K562 (cell line): ENCODE results near the gene TTLL3.

ENCODE experiments used
- CCNT2 ChIP-seq: IDR thresholded peaks from 2 replicates; pipeline ENCODE4 v1.6.1; 2011; ENCODE audit warnings: borderline replicate concordance, low read depth, mild to moderate bottlenecking, moderate library complexity, mixed read lengths, low read length; ENCODE audit not compliant: insufficient read length; ENCODE audit errors: extremely low read depth
- HDAC2 ChIP-seq: fragments of 450-650 bp; IDR thresholded peaks from 2 replicates; pipeline ENCODE4 v1.6.1; 2016; ENCODE audit warnings: mild to moderate bottlenecking
- HMG20A ChIP-seq: fragments of 450-650 bp; formaldehyde crosslinking; conservative IDR thresholded peaks from 2 replicates; pipeline ENCODE4 v1.4.0; 2020; ENCODE audit warnings: mild to moderate bottlenecking, mixed read lengths
- SREBF1 ChIP-seq: fragments of 150-350 bp; IDR thresholded peaks from 2 replicates; pipeline ENCODE4 v1.6.1; 2014; ENCODE audit warnings: antibody characterized with exemption, low read depth, low read length, borderline replicate concordance
- TFAP4 ChIP-seq: sonication (generic); formaldehyde crosslinking; IDR thresholded peaks from 2 replicates; pipeline ENCODE4 v1.8.0; 2022; ENCODE audit warnings: missing genetic modification reagents, mild to moderate bottlenecking, moderate library complexity, borderline replicate concordance
- ZNF354B ChIP-seq: fragments of 250-450 bp; sonication (Bioruptor Pico); IDR thresholded peaks from 2 replicates; pipeline ENCODE4 v1.4.0; 2020
- ZNF445 ChIP-seq: fragments of 250-450 bp; sonication (Bioruptor Pico); IDR thresholded peaks from 2 replicates; pipeline ENCODE4 v1.4.0; 2020; ENCODE audit warnings: low read depth, mild to moderate bottlenecking, moderate library complexity
- TF ChIP-seq, protein P1 (sequence below): fragments of 450-650 bp; IDR thresholded peaks from 2 replicates; pipeline ENCODE4 v1.6.1; 2016; ENCODE audit warnings: mild to moderate bottlenecking, moderate library complexity

- TF ChIP-seq TFAP4 (CRISPR knock-in tag) (peak; percentile 86), HDAC2 (no peak), HMG20A (CRISPR knock-in tag) (no peak), ZNF354B (CRISPR knock-in tag) (no peak), SREBF1 (no peak), ZNF445 (CRISPR knock-in tag) (no peak), CCNT2 (no peak)
- TF ChIP-seq, protein P1, sequence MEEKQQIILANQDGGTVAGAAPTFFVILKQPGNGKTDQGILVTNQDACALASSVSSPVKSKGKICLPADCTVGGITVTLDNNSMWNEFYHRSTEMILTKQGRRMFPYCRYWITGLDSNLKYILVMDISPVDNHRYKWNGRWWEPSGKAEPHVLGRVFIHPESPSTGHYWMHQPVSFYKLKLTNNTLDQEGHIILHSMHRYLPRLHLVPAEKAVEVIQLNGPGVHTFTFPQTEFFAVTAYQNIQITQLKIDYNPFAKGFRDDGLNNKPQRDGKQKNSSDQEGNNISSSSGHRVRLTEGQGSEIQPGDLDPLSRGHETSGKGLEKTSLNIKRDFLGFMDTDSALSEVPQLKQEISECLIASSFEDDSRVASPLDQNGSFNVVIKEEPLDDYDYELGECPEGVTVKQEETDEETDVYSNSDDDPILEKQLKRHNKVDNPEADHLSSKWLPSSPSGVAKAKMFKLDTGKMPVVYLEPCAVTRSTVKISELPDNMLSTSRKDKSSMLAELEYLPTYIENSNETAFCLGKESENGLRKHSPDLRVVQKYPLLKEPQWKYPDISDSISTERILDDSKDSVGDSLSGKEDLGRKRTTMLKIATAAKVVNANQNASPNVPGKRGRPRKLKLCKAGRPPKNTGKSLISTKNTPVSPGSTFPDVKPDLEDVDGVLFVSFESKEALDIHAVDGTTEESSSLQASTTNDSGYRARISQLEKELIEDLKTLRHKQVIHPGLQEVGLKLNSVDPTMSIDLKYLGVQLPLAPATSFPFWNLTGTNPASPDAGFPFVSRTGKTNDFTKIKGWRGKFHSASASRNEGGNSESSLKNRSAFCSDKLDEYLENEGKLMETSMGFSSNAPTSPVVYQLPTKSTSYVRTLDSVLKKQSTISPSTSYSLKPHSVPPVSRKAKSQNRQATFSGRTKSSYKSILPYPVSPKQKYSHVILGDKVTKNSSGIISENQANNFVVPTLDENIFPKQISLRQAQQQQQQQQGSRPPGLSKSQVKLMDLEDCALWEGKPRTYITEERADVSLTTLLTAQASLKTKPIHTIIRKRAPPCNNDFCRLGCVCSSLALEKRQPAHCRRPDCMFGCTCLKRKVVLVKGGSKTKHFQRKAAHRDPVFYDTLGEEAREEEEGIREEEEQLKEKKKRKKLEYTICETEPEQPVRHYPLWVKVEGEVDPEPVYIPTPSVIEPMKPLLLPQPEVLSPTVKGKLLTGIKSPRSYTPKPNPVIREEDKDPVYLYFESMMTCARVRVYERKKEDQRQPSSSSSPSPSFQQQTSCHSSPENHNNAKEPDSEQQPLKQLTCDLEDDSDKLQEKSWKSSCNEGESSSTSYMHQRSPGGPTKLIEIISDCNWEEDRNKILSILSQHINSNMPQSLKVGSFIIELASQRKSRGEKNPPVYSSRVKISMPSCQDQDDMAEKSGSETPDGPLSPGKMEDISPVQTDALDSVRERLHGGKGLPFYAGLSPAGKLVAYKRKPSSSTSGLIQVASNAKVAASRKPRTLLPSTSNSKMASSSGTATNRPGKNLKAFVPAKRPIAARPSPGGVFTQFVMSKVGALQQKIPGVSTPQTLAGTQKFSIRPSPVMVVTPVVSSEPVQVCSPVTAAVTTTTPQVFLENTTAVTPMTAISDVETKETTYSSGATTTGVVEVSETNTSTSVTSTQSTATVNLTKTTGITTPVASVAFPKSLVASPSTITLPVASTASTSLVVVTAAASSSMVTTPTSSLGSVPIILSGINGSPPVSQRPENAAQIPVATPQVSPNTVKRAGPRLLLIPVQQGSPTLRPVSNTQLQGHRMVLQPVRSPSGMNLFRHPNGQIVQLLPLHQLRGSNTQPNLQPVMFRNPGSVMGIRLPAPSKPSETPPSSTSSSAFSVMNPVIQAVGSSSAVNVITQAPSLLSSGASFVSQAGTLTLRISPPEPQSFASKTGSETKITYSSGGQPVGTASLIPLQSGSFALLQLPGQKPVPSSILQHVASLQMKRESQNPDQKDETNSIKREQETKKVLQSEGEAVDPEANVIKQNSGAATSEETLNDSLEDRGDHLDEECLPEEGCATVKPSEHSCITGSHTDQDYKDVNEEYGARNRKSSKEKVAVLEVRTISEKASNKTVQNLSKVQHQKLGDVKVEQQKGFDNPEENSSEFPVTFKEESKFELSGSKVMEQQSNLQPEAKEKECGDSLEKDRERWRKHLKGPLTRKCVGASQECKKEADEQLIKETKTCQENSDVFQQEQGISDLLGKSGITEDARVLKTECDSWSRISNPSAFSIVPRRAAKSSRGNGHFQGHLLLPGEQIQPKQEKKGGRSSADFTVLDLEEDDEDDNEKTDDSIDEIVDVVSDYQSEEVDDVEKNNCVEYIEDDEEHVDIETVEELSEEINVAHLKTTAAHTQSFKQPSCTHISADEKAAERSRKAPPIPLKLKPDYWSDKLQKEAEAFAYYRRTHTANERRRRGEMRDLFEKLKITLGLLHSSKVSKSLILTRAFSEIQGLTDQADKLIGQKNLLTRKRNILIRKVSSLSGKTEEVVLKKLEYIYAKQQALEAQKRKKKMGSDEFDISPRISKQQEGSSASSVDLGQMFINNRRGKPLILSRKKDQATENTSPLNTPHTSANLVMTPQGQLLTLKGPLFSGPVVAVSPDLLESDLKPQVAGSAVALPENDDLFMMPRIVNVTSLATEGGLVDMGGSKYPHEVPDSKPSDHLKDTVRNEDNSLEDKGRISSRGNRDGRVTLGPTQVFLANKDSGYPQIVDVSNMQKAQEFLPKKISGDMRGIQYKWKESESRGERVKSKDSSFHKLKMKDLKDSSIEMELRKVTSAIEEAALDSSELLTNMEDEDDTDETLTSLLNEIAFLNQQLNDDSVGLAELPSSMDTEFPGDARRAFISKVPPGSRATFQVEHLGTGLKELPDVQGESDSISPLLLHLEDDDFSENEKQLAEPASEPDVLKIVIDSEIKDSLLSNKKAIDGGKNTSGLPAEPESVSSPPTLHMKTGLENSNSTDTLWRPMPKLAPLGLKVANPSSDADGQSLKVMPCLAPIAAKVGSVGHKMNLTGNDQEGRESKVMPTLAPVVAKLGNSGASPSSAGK: no peak
Observed at GRCh38 chr3:9786209-9786739, 23.8 kb upstream of the TTLL3 start.
